Keratinocyte (primary cell): ENCODE measurements around the gene GFOD1.

Experiments used
- EZH2 ChIP-seq: IDR thresholded peaks from one replicate; pipeline ENCODE4 v1.6.1; 2012; ENCODE audit warnings: inconsistent platforms, mild to moderate bottlenecking, low read length, moderate library complexity
- TF ChIP-seq, protein P1 (sequence below), 3 experiments: IDR thresholded peaks in 1 of 3; conservative IDR thresholded peaks in 1 of 3; optimal IDR thresholded peaks in 1 of 3; 2 replicates in 2 of 3; 3 replicates in 1 of 3; pipeline versions ENCODE3 to v1.5.1; 2011; ENCODE audit warnings: low read length in 3 of 3, mild to moderate bottlenecking in 3 of 3, moderate library complexity in 2 of 3, control low read depth in 1 of 3, inconsistent platforms in 1 of 3; ENCODE audit not compliant: insufficient read depth in 2 of 3; ENCODE audit errors: extremely low read depth in 1 of 3

DNA sequence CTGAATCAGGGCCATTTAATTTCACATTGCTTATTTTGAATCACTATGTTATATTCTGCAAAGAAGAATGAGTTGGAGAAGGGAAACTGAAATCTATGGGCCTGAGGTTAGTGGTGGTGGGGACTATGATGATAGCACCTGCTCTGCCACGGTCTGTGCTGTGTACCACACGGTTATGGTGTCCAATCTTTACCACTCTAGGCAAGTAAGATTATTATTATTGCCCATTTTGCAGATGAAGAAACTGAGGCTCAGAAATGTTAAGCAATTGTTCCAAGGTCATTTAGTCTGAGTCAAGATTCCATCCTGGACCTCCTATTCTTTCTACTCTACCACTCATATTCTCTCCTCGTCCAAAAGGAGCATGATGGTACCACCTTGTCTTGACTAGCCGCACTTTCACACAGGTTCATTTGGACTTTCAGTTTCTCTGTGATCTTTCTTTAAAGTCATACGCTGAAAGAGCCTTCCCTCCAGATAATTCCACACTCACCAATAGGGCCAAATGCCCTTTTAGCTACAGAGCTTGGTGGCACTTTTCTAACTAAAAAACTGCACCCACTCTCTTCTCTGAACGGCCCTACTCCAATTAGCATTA is 56.2 kb downstream of the GFOD1 start:
- TF ChIP-seq, protein P1, sequence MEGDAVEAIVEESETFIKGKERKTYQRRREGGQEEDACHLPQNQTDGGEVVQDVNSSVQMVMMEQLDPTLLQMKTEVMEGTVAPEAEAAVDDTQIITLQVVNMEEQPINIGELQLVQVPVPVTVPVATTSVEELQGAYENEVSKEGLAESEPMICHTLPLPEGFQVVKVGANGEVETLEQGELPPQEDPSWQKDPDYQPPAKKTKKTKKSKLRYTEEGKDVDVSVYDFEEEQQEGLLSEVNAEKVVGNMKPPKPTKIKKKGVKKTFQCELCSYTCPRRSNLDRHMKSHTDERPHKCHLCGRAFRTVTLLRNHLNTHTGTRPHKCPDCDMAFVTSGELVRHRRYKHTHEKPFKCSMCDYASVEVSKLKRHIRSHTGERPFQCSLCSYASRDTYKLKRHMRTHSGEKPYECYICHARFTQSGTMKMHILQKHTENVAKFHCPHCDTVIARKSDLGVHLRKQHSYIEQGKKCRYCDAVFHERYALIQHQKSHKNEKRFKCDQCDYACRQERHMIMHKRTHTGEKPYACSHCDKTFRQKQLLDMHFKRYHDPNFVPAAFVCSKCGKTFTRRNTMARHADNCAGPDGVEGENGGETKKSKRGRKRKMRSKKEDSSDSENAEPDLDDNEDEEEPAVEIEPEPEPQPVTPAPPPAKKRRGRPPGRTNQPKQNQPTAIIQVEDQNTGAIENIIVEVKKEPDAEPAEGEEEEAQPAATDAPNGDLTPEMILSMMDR (optimal IDR thresholded peaks at IDR 0.05 in 1 of 3, IDR thresholded peaks at IDR 0.05 in 1 of 3, conservative IDR thresholded peaks at IDR 0.05 in 1 of 3; ENCODE audit: extremely low read depth in 1 of 3, insufficient read depth in 2 of 3, low read length in 3 of 3) = no peak
- TF ChIP-seq EZH2 = no peak
